SK-N-SH (cell line): ENCODE results near the gene CNTFR. TPM values are rescaled to one million over a fixed set of nuclear protein-coding genes. Genes with fewer than 3 reads are reported as not detected.

ENCODE experiments used
- CTCF ChIA-PET: fragments of 300-600, 350-600 bp; formaldehyde crosslinking; extraction: SDS; loops from one replicate; lab custom pipeline; 2021; lab: Yijun Ruan, JAX
- POLR2A ChIA-PET: fragments of 350-600 bp; sonication (Branson Sonifier 250); formaldehyde crosslinking; extraction: SDS; loops from one replicate; lab custom pipeline; 2020; ENCODE audit warnings: antibody characterized with exemption, inconsistent platforms; lab: Yijun Ruan, JAX
- DNase-seq: peaks from one replicate; pipeline ENCODE4 v3.0.0; 2012
- H2AFZ ChIP-seq: fragments of 200-600 bp; sonication (generic); 2 replicates; pipeline ENCODE4 v1.8.1; 2016; ENCODE audit warnings: antibody characterized with exemption, mild to moderate bottlenecking, low read depth
- H3F3A ChIP-seq: fragments of 200-600 bp; sonication (generic); replicated peaks from 2 replicates; pipeline ENCODE3; 2016; ENCODE audit warnings: antibody characterized with exemption, mild to moderate bottlenecking; ENCODE audit not compliant: insufficient read depth
- H3K27ac ChIP-seq, 2 experiments: fragments of 200-500 bp in 1 of 2; fragments of 200-600 bp in 1 of 2; sonication (Bioruptor generic) in 1 of 2; sonication (generic), shearing (Covaris generic) in 1 of 2; 2 replicates each; pipeline versions ENCODE4 v1.5.1 to v1.6.1; 2014 to 2016; ENCODE audit warnings: low read depth in 2 of 2, inconsistent platforms in 1 of 2, low read length in 1 of 2, mild to moderate bottlenecking in 1 of 2, mixed read lengths in 1 of 2
- H3K27me3 ChIP-seq: fragments of 200-600 bp; sonication (generic), shearing (Covaris generic); 2 replicates; pipeline ENCODE4 v1.6.1; 2016; ENCODE audit warnings: mixed run types; ENCODE audit not compliant: insufficient read depth
- H3K36me3 ChIP-seq, 2 experiments: fragments of 200-500 bp in 1 of 2; fragments of 200-600 bp in 1 of 2; sonication (Bioruptor generic) in 1 of 2; sonication (generic) in 1 of 2; replicated peaks in 1 of 2; 2 replicates each; pipeline versions ENCODE3 to v1.5.1; 2014 to 2016; ENCODE audit warnings: low read length in 1 of 2, mild to moderate bottlenecking in 1 of 2; ENCODE audit not compliant: insufficient read depth in 2 of 2, control insufficient read depth in 1 of 2
- H3K4me1 ChIP-seq, 2 experiments: fragments of 200-500 bp in 1 of 2; fragments of 200-600 bp in 1 of 2; sonication (Bioruptor generic) in 1 of 2; sonication (generic), shearing (Covaris generic) in 1 of 2; 2 replicates each; pipeline versions ENCODE4 v1.5.1 to v1.6.1; 2014 to 2016; ENCODE audit warnings: low read depth in 1 of 2, low read length in 1 of 2, mixed run types in 1 of 2; ENCODE audit not compliant: insufficient read depth in 2 of 2, control insufficient read depth in 1 of 2
- H3K4me2 ChIP-seq: fragments of 200-600 bp; sonication (generic), shearing (Covaris generic); 2 replicates; pipeline ENCODE4 v1.6.1; 2017; ENCODE audit warnings: mixed run types
- H3K4me3 ChIP-seq, 2 experiments: fragments of 200-500 bp in 1 of 2; fragments of 200-600 bp in 1 of 2; sonication (Bioruptor generic) in 1 of 2; sonication (generic), shearing (Covaris generic) in 1 of 2; 2 replicates each; pipeline versions ENCODE4 v1.5.1 to v1.8.1; 2014 to 2016; ENCODE audit warnings: low read depth in 2 of 2, inconsistent platforms in 1 of 2, low read length in 1 of 2, mild to moderate bottlenecking in 1 of 2, mixed read lengths in 1 of 2, moderate library complexity in 1 of 2
- H3K79me2 ChIP-seq: fragments of 200-600 bp; sonication (generic); 2 replicates; pipeline ENCODE4 v1.8.1; 2017; ENCODE audit warnings: mild to moderate bottlenecking; ENCODE audit not compliant: insufficient read depth
- H3K9ac ChIP-seq: fragments of 200-600 bp; sonication (generic); 2 replicates; pipeline ENCODE4 v1.6.1; 2017; ENCODE audit warnings: mixed run types
- H3K9me2 ChIP-seq: fragments of 200-600 bp; sonication (generic); 2 replicates; pipeline ENCODE4 v1.6.1; 2017; ENCODE audit warnings: mixed run types
- H3K9me3 ChIP-seq: fragments of 200-600 bp; sonication (generic); 2 replicates; pipeline ENCODE4 v1.6.1; 2017; ENCODE audit warnings: mixed run types, mild to moderate bottlenecking, moderate library complexity
- H4K20me1 ChIP-seq: fragments of 200-600 bp; sonication (generic); 2 replicates; pipeline ENCODE4 v1.6.1; 2017; ENCODE audit warnings: mild to moderate bottlenecking, mixed run types; ENCODE audit not compliant: insufficient read depth
- CTCF ChIP-seq: fragments of 200-600 bp; sonication (generic); IDR thresholded peaks from 2 replicates; pipeline ENCODE4 v1.6.1; 2017; ENCODE audit warnings: antibody characterized with exemption, mild to moderate bottlenecking, moderate library complexity
- ELF1 ChIP-seq: IDR thresholded peaks from 2 replicates; pipeline ENCODE4 v1.4.0; 2012
- EZH2phosphoT487 ChIP-seq: fragments of 200-600 bp; sonication (generic); IDR thresholded peaks from 2 replicates; pipeline ENCODE4 v1.6.1; 2017; ENCODE audit warnings: low read depth, mixed run types, mild to moderate bottlenecking, antibody characterized with exemption, moderate library complexity, borderline replicate concordance
- FOSL2 ChIP-seq: IDR thresholded peaks from 2 replicates; pipeline ENCODE4 v1.4.0; 2012; ENCODE audit warnings: low read depth, mild to moderate bottlenecking, moderate library complexity, borderline replicate concordance
- FOXJ3 ChIP-seq: sonication (generic); formaldehyde crosslinking; IDR thresholded peaks from 2 replicates; pipeline ENCODE4 v1.5.1; 2020; ENCODE audit warnings: mild to moderate bottlenecking, missing genetic modification reagents
- FOXM1 ChIP-seq: IDR thresholded peaks from 2 replicates; pipeline ENCODE4 v1.4.0; 2012; ENCODE audit warnings: low read depth, mild to moderate bottlenecking
- GABPA ChIP-seq: IDR thresholded peaks from 2 replicates; pipeline ENCODE4 v1.4.0; 2012; ENCODE audit warnings: low read depth, mild to moderate bottlenecking
- IRF3 ChIP-seq: fragments of 150-350 bp; IDR thresholded peaks from 2 replicates; pipeline ENCODE4 v1.6.1; 2016; ENCODE audit warnings: mild to moderate bottlenecking, low read depth, low read length
- JUND ChIP-seq: IDR thresholded peaks from 2 replicates; pipeline ENCODE4 v1.4.0; 2012
- MXI1 ChIP-seq: IDR thresholded peaks from 2 replicates; pipeline ENCODE4 v1.6.1; 2012; ENCODE audit warnings: mild to moderate bottlenecking, low read depth, low read length, improper control_type of control experiment
- NFIC ChIP-seq: IDR thresholded peaks from 2 replicates; pipeline ENCODE4 v1.4.0; 2012; ENCODE audit warnings: borderline replicate concordance
- NRF1 ChIP-seq: IDR thresholded peaks from 2 replicates; pipeline ENCODE4 v1.6.1; 2012; ENCODE audit warnings: low read depth, mild to moderate bottlenecking, low read length
- PBX3 ChIP-seq: IDR thresholded peaks from 2 replicates; pipeline ENCODE4; 2012
- RFX5 ChIP-seq: IDR thresholded peaks from 2 replicates; pipeline ENCODE4 v1.6.1; 2012; ENCODE audit warnings: mild to moderate bottlenecking, improper control_type of control experiment, low read length
- SMC3 ChIP-seq: IDR thresholded peaks from 2 replicates; pipeline ENCODE4 v1.6.1; 2012; ENCODE audit warnings: low read depth, low read length, improper control_type of control experiment
- TCF12 ChIP-seq: IDR thresholded peaks from 2 replicates; pipeline ENCODE4 v1.4.0; 2012
- YY1 ChIP-seq: IDR thresholded peaks from 2 replicates; pipeline ENCODE4 v1.4.0; 2012; ENCODE audit warnings: low read depth, mild to moderate bottlenecking
- WGBS: methylation state at CpG from one replicate; pipeline ENCODE4 v1.1.6; 2017; ENCODE audit warnings: low lambda C conversion rate; 5-methylcytosine and 5-hydroxymethylcytosine counted together
- polyA plus RNA-seq, 3 experiments: library from polyadenylated mRNA; depleted of rRNA; stranded (reverse); fragments of >200 nt; gene quantifications; 2 replicates each; pipeline ENCODE4 v1.2.3, GENCODE V29; 2012
- TF ChIP-seq, protein P1 (sequence below): IDR thresholded peaks from 2 replicates; pipeline ENCODE4 v1.4.0; 2012; ENCODE audit warnings: low read depth, borderline replicate concordance
- TF ChIP-seq, protein P2 (sequence below): fragments of 150-350 bp; IDR thresholded peaks from 2 replicates; pipeline ENCODE4 v1.6.1; 2017; ENCODE audit warnings: antibody characterized with exemption, low read length, low read depth, borderline replicate concordance

CNTFR gene
- polyA plus RNA-seq, 1 of the 3 experiments (the other 2 are of a cell fraction), result 1.8 TPM

DNA sequence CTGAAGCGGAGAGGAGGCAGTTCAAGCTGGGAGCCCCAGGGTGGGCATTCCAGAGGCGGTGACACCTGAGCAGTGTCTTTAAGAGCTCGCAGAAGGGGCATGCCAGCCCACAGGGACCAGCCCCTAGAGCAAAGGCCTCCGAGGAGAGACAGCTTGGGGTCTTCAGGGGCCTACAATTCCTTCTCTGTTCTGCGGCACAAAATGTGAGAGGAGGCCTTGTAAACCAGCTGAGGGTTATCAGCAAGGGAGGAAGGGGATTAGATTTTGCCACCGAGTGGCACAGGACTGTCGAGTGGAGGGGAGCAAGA, 48.6 kb upstream of the CNTFR start:
- Histone ChIP-seq H3K4me2 (peak overlapping the region; percentile 98), H3K4me1 (peaks cover 4 to 20% of the 10 kb centered on the region in 2 experiments; a peak in 1 of 4 replicates), H2AFZ (peak overlapping the region; percentile 90), H3K36me3 (peaks cover 0 to 5% of the 10 kb centered on the region in 2 experiments), H3K9ac (peak overlapping the region; percentile 67), H3K27me3 (no peaks in the 10 kb centered on the region), H3K79me2 (peaks cover 22% of the 10 kb centered on the region), H3K27ac (peak overlapping the region; percentile 29 to 72; a peak in 3 of 4 replicates), H4K20me1 (0 out of 2 replicates have a peak, but pooled peaks cover 3% of the 10 kb centered on the region), H3K9me3 (no peaks in the 10 kb centered on the region), H3K9me2 (no peaks in the 10 kb centered on the region), H3F3A (peaks cover 5% of the 10 kb centered on the region), H3K4me3 (peak overlapping the region; percentile 66 to 69)
- WGBS, result 11% methylated on average over 4 of the region's 7 CpGs
- DNase-seq, result no peak
- ChIA-PET CTCF (interaction anchor here (0.7 to 12.3 kb wide), 8 partner anchors 11 to 262 kb away, joined by 3 to 256 read pairs (median 8); partner anchors contain the start of genes GALT, IL11RA and RPP25L), POLR2A (interaction anchor here (0.6 to 2.3 kb wide), 9 partner anchors 8 to 1437 kb away, joined by 3 to 22 read pairs (median 10); partner anchors contain the start of genes ARID3C, DCTN3, GALT and RPP25L)
- no peak for TF ChIP-seq YY1
- TF ChIP-seq, protein P1, sequence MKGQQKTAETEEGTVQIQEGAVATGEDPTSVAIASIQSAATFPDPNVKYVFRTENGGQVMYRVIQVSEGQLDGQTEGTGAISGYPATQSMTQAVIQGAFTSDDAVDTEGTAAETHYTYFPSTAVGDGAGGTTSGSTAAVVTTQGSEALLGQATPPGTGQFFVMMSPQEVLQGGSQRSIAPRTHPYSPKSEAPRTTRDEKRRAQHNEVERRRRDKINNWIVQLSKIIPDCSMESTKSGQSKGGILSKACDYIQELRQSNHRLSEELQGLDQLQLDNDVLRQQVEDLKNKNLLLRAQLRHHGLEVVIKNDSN, result no peak
- no peak for TF ChIP-seq FOXJ3 (CRISPR knock-in tag)
- no peak for TF ChIP-seq IRF3
- TF ChIP-seq EZH2phosphoT487, result no peak
- TF ChIP-seq SMC3, result no peak
- TF ChIP-seq TCF12, result no peak
- no peak for TF ChIP-seq NFIC
- no peak for TF ChIP-seq PBX3

DNA sequence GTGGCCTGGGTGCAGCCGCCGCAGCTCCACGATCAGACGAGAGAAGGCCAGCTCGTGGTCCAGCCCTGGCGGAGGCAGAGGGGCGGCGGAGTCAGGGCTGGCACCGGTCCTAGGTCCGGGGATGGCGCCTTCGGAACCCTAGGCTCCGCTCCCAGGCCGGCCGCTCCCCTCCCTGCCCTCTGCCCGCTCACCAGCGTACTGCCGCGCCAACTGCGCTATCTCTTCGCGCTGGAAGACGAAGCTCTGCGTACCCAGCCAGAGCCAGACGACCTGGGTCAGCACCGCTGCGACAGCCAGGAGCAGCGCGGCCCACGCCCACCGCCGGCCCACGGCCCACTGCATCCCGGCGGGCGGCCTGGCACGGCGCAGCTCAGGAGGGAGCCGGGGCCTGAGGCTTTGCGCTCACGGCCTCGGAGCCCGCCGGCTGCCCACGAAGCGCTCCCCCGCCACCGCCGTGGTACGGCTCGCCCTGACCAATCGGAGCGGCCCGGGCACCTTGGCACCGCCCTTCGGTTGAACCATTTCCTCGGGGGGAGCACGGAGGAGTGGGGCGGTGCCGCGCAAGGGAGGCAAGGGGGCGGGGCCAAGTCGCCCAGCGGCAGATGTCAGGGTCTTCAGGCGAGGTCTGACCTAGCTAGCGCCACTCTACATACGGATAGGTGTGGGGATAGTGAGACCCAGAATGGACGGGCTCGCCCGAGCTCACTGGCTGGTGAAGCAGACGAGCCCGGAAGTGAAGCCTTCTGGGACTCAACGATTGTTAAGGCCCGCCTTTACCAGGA, 48.0 kb upstream of the CNTFR start, which contains the start of gene SIGMAR1:
SIGMAR1 (minus strand) TSS at position 432 of the 782 bp plus-strand sequence; CDS start at position 342, 90 bp downstream.
- Histone ChIP-seq H3K9me3 (no peaks in the 10 kb centered on the region), H3K4me1 (peaks cover 4 to 20% of the 10 kb centered on the region in 2 experiments; a peak in 1 of 4 replicates), H2AFZ (peak within 1 kb of the TSS; percentile 90), H3K9ac (peak within 1 kb of the TSS; percentile 67), H3K4me3 (peak within 1 kb of the TSS; percentile 66 to 69), H3K27me3 (no peaks in the 10 kb centered on the region), H3K79me2 (peaks cover 22% of the 10 kb centered on the region), H3F3A (no peaks in the 10 kb centered on the region), H3K9me2 (no peaks in the 10 kb centered on the region), H3K4me2 (peak within 1 kb of the TSS; percentile 98), H3K36me3 (peaks cover 0 to 5% of the 10 kb centered on the region in 2 experiments), H4K20me1 (0 out of 2 replicates have a peak, but pooled peaks cover 3% of the 10 kb centered on the region), H3K27ac (peak within 1 kb of the TSS; percentile 32 to 72; a peak in 3 of 4 replicates)
- 0% methylated on average over 4 of the region's 74 CpGs for WGBS
- DNase-seq, result peak; percentile 98
- ChIA-PET POLR2A (interaction anchor here (0.6 to 2.3 kb wide), 11 partner anchors 8 to 586 kb away, joined by 3 to 22 read pairs (median 7); partner anchors contain the start of genes ARID3C, DCTN3, GALT and RPP25L), CTCF (interaction anchor here (0.6 to 12.3 kb wide), 11 partner anchors 12 to 262 kb away, joined by 3 to 256 read pairs (median 7); partner anchors contain the start of genes GALT, IL11RA and RPP25L)
- TF ChIP-seq TCF12, result no peak
- no peak for TF ChIP-seq FOSL2
- TF ChIP-seq, protein P2, sequence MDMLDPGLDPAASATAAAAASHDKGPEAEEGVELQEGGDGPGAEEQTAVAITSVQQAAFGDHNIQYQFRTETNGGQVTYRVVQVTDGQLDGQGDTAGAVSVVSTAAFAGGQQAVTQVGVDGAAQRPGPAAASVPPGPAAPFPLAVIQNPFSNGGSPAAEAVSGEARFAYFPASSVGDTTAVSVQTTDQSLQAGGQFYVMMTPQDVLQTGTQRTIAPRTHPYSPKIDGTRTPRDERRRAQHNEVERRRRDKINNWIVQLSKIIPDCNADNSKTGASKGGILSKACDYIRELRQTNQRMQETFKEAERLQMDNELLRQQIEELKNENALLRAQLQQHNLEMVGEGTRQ, result no peak
- TF ChIP-seq FOXM1, result no peak
- TF ChIP-seq RFX5, result no peak
- TF ChIP-seq NRF1, result no peak
- no peak for TF ChIP-seq CTCF
- TF ChIP-seq JUND, result no peak
- peak; percentile 48; the same call in 1 of the 2 replicates for TF ChIP-seq GABPA
- TF ChIP-seq EZH2phosphoT487, result no peak
- TF ChIP-seq MXI1, result peak; percentile 37
- TF ChIP-seq IRF3, result no peak
- peak; percentile 76 for TF ChIP-seq ELF1
